ENCODE measurements around the gene FAM151A. TPM values are rescaled to one million over a fixed set of nuclear protein-coding genes. Genes with fewer than 3 reads are reported as not detected.

Gene FAM151A
- total RNA-seq, 1 donor from 2014 or later: not detected

DNA sequence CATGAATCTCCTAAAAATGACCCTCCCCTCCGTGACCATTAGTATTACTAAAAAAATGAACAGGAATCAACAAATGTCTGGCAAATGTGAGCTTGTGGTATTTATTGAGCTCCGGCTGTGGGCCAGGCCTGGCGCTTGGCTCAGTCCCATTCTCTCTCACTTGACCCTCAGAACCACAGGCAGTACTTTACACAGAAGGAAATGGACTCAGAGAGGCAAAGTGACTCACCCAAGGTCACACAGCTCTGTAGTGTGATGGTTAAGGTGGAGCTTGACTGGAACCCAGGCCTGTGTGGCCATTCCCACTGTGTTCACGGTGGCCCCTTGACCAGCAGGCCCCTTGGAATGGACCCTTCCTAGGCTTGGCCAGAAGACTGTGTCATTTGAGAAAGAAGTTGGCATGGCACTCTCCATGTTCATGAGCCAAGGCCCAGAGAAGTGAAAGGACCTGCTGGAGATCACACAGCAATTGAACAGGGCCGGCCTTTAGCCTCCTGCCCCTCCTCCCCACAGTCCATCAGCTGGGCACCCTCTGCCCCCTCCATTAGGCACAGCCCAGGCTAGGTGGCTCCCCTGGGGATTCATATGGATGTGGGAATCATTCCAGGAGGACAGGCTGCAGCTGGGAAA lies 32.1 kb downstream of the FAM151A start:
- Histone ChIP-seq H3K36me3 (ENCODE audit: control insufficient read depth, insufficient read depth, low read length) (no peaks in the 10 kb centered on the region), H3K27me3 (ENCODE audit: control insufficient read depth, insufficient read depth, low read length) (no peaks in the 10 kb centered on the region), H3K4me3 (ENCODE audit: low read depth, low read length) (no peak overlapping the region)
- DNase-seq (ENCODE audit: low read depth): no peak
- TF ChIP-seq, protein P1, sequence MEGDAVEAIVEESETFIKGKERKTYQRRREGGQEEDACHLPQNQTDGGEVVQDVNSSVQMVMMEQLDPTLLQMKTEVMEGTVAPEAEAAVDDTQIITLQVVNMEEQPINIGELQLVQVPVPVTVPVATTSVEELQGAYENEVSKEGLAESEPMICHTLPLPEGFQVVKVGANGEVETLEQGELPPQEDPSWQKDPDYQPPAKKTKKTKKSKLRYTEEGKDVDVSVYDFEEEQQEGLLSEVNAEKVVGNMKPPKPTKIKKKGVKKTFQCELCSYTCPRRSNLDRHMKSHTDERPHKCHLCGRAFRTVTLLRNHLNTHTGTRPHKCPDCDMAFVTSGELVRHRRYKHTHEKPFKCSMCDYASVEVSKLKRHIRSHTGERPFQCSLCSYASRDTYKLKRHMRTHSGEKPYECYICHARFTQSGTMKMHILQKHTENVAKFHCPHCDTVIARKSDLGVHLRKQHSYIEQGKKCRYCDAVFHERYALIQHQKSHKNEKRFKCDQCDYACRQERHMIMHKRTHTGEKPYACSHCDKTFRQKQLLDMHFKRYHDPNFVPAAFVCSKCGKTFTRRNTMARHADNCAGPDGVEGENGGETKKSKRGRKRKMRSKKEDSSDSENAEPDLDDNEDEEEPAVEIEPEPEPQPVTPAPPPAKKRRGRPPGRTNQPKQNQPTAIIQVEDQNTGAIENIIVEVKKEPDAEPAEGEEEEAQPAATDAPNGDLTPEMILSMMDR (IDR thresholded peaks at IDR 0.05; ENCODE audit: insufficient read depth, low read length, poor library complexity, severe bottlenecking): no peak

DNA sequence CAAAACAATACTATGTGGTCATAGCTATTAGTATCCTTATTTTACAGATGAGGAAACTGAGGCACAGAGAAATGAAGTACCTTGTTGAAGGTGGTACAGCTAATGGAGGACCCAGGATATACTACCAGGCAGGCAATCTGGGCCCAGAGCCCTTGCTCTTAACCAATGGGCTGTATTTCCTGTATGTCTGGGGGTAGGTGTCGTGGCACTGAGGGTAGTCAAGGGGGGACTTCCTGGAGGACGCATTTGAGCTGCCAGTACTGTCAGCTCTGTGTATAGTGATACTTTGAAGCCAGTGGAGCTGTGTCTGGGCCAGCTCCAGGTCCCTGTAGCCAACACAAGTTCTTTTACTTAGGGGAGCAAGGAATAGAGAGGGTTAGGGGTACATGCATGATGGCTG lies 34.9 kb downstream of the FAM151A start:
- Histone ChIP-seq H3K36me3 (ENCODE audit: control insufficient read depth, insufficient read depth, low read length) (no peaks in the 10 kb centered on the region), H3K27me3 (ENCODE audit: control insufficient read depth, insufficient read depth, low read length) (no peaks in the 10 kb centered on the region), H3K4me3 (ENCODE audit: low read depth, low read length) (no peak overlapping the region)
- DNase-seq (ENCODE audit: low read depth): no peak
- TF ChIP-seq, protein P1 (IDR thresholded peaks at IDR 0.05; ENCODE audit: insufficient read depth, low read length, poor library complexity, severe bottlenecking): no peak

GRCh38 chr1:54585181-54586066 lies 37.9 kb downstream of the FAM151A start:
- no peak for DNase-seq (ENCODE audit: low read depth)
- Histone ChIP-seq H3K36me3 (ENCODE audit: control insufficient read depth, insufficient read depth, low read length) (no peaks in the 10 kb centered on the region), H3K27me3 (ENCODE audit: control insufficient read depth, insufficient read depth, low read length) (no peaks in the 10 kb centered on the region), H3K4me3 (ENCODE audit: low read depth, low read length) (no peak overlapping the region)
- TF ChIP-seq, protein P1 (IDR thresholded peaks at IDR 0.05; ENCODE audit: insufficient read depth, low read length, poor library complexity, severe bottlenecking): no peak

DNA sequence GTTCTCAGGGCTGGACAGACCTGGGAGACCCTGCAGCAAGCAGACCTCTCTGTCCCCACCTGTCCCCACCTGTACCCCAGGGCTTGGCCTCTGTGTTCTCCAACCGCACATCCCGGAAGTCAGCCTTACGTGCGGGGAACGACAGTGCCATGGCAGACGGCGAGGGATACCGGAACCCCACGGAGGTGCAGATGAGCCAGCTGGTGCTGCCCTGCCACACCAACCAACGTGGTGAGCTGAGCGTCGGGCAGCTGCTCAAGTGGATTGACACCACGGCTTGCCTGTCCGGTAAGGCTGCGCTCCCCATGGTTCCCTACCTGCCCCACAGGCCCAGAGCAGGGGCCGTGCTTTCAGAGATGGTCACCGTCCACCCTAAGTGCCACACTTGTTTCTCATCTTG lies 38.8 kb downstream of the FAM151A start:
- no peak overlapping the region for H3K4me3 ChIP-seq (ENCODE audit: low read depth, low read length)
- H3K36me3 ChIP-seq (ENCODE audit: control insufficient read depth, insufficient read depth, low read length): no peaks in the 10 kb centered on the region
- no peak for DNase-seq (ENCODE audit: low read depth)
- TF ChIP-seq, protein P1 (IDR thresholded peaks at IDR 0.05; ENCODE audit: insufficient read depth, low read length, poor library complexity, severe bottlenecking): no peak
- H3K27me3 ChIP-seq (ENCODE audit: control insufficient read depth, insufficient read depth, low read length): no peaks in the 10 kb centered on the region

- TF ChIP-seq, protein P1 (IDR thresholded peaks at IDR 0.05; ENCODE audit: insufficient read depth, low read length, poor library complexity, severe bottlenecking): no peak
Observed at GRCh38 chr1:54583871-54584270, 39.5 kb downstream of the FAM151A start.

More at GRCh38 chr1:54583871-54584270, 39.5 kb downstream of the FAM151A start:
- DNase-seq (ENCODE audit: low read depth): no peak
- H3K27me3 ChIP-seq (ENCODE audit: control insufficient read depth, insufficient read depth, low read length): no peaks in the 10 kb centered on the region
- H3K4me3 ChIP-seq (ENCODE audit: low read depth, low read length): no peak overlapping the region
- H3K36me3 ChIP-seq (ENCODE audit: control insufficient read depth, insufficient read depth, low read length): no peaks in the 10 kb centered on the region

All from kidney epithelial cell (primary cell).